ENCODE measurements around the gene NACC2. TPM values are rescaled to one million over a fixed set of nuclear protein-coding genes. Genes with fewer than 3 reads are reported as not detected.

NACC2 gene
- total and polyA plus RNA-seq, 2 experiments from 2014 or later: 4.4 to 12.0 TPM

- no peaks in the 10 kb centered on the region for H3K9me3 ChIP-seq (ENCODE audit: low read depth)
- H3K27ac ChIP-seq: no peak overlapping the region
- H3K4me3 ChIP-seq: no peak overlapping the region
- H3K4me1 ChIP-seq (ENCODE audit: low read depth): no peaks in the 10 kb centered on the region
- no peaks in the 10 kb centered on the region for H3K27me3 ChIP-seq
- no peak for DNase-seq (ENCODE audit: low read depth in 1 of 2, low spot score in 1 of 2)
- H3K36me3 ChIP-seq: no peaks in the 10 kb centered on the region
- TF ChIP-seq CTCF (IDR thresholded peaks at IDR 0.05; ENCODE audit: low read depth, low read length): no peak
These were observed 70.8 kb downstream of the NACC2 start for GRCh38 chr9:136024286-136024685.

- Histone ChIP-seq H3K4me3 (no peak overlapping the region), H3K27ac (no peak overlapping the region), H3K9me3 (ENCODE audit: low read depth) (no peaks in the 10 kb centered on the region), H3K4me1 (ENCODE audit: low read depth) (no peaks in the 10 kb centered on the region), H3K36me3 (no peaks in the 10 kb centered on the region), H3K27me3 (no peaks in the 10 kb centered on the region)
- TF ChIP-seq CTCF (IDR thresholded peaks at IDR 0.05; ENCODE audit: low read depth, low read length): no peak
- DNase-seq (ENCODE audit: low read depth in 1 of 2, low spot score in 1 of 2): peak in 1 of 2 donors; percentile 83
These were observed 71.5 kb downstream of the NACC2 start for GRCh38 chr9:136023410-136024225.

GRCh38 chr9:136022731-136023409 is 72.2 kb downstream of the NACC2 start:
- no peaks in the 10 kb centered on the region for H3K36me3 ChIP-seq
- no peaks in the 10 kb centered on the region for H3K9me3 ChIP-seq (ENCODE audit: low read depth)
- DNase-seq (ENCODE audit: low read depth in 1 of 2, low spot score in 1 of 2): no peak
- no peak overlapping the region for H3K27ac ChIP-seq
- no peaks in the 10 kb centered on the region for H3K27me3 ChIP-seq
- H3K4me1 ChIP-seq (ENCODE audit: low read depth): no peaks in the 10 kb centered on the region
- H3K4me3 ChIP-seq: no peak overlapping the region
- TF ChIP-seq CTCF (IDR thresholded peaks at IDR 0.05; ENCODE audit: low read depth, low read length): no peak

GRCh38 chr9:136021872-136022681 is 73.0 kb downstream of the NACC2 start:
- Histone ChIP-seq H3K4me1 (ENCODE audit: low read depth) (no peaks in the 10 kb centered on the region), H3K4me3 (no peak overlapping the region), H3K9me3 (ENCODE audit: low read depth) (no peaks in the 10 kb centered on the region), H3K36me3 (no peaks in the 10 kb centered on the region), H3K27me3 (no peaks in the 10 kb centered on the region), H3K27ac (no peak overlapping the region)
- no peak for TF ChIP-seq CTCF (IDR thresholded peaks at IDR 0.05; ENCODE audit: low read depth, low read length)
- no peak for DNase-seq (ENCODE audit: low read depth in 1 of 2, low spot score in 1 of 2)

GRCh38 chr9:136021171-136021871 is 73.8 kb downstream of the NACC2 start:
- no peak for TF ChIP-seq CTCF (IDR thresholded peaks at IDR 0.05; ENCODE audit: low read depth, low read length)
- no peak for DNase-seq (ENCODE audit: low read depth in 1 of 2, low spot score in 1 of 2)
- Histone ChIP-seq H3K9me3 (ENCODE audit: low read depth) (no peaks in the 10 kb centered on the region), H3K4me3 (no peak overlapping the region), H3K27me3 (no peaks in the 10 kb centered on the region), H3K4me1 (ENCODE audit: low read depth) (no peaks in the 10 kb centered on the region), H3K36me3 (no peaks in the 10 kb centered on the region), H3K27ac (no peak overlapping the region)

All from cardiac muscle cell (in vitro differentiated cells and primary cell).